ENCODE measurements around the gene GLRX2.

DNA sequence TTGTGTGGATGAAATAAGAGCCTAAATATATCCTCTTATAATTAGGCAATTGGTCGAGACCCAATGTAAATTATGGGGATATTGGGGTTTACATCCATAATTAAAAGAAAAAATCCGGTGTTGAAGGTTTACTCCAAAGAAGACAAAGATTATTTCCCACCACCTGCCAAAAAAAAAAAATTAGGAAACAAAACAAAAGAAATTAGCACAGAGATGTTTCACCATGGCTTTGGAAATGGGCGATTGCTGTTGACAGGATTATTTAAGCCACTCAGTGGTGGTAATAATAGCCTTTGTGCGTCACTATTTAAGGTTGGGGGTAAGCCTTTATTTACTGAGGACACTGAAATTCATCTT, 585 bp upstream of the GLRX2 start:
- no peak for TF ChIP-seq POLR2AphosphoS5 (IDR thresholded peaks at IDR 0.05; ENCODE audit: low read depth, low read length)
- TF ChIP-seq TAF1 (IDR thresholded peaks at IDR 0.05; ENCODE audit: borderline replicate concordance, low read depth, low read length) = no peak
- TF ChIP-seq POLR2A (IDR thresholded peaks at IDR 0.05; ENCODE audit: low read depth, low read length) = no peak
